HCT116 (cell line): Measurements from ENCODE around the gene FZR1. TPM values are rescaled to one million over a fixed set of nuclear protein-coding genes. Genes with fewer than 3 reads are reported as not detected.

ENCODE experiments used
- ATAC-seq: fragments of 200-7000 bp; cut with Tn5 transposase; 2 replicates; pipeline ENCODE4 v1.9.1; 2020; ENCODE audit warnings: mild to moderate bottlenecking, moderate library complexity
- BruUV-seq: library from RNA; stranded (reverse); fragments of 400-500 nt; replicated peaks from 2 replicates; lab custom pipeline; 2021; lab: Mats Ljungman, UMichigan
- CTCF ChIA-PET: fragments of 300-600 bp; sonication (Branson Sonifier 250); formaldehyde crosslinking; loops from one replicate; lab custom pipeline; 2021; ENCODE audit warnings: antibody characterized with exemption; lab: Charles Lee
- POLR2A ChIA-PET: fragments of 300-600, 350-600 bp; sonication (Branson Sonifier 250); formaldehyde crosslinking; loops from one replicate; lab custom pipeline; 2021; ENCODE audit warnings: antibody characterized with exemption; lab: Charles Lee
- RAD21 ChIA-PET, 2 experiments: fragments of 300-600 bp; sonication (Branson Sonifier 250); formaldehyde crosslinking; loops; one replicate each; lab custom pipeline; 2023; ENCODE audit warnings: low total read pairs in 2 of 2; ENCODE audit not compliant: uncharacterized antibody in 2 of 2, unreplicated experiment in 2 of 2, low non-redundant PET in 1 of 2; lab: Charles Lee
- DNase-seq: peaks from one replicate; pipeline ENCODE4 v3.0.0-alpha.2; 2010; ENCODE audit warnings: low read depth, low spot score
- H2AFZ ChIP-seq: fragments of 200-600 bp; shearing (Covaris generic), sonication (generic); 2 replicates; pipeline ENCODE4 v1.6.1; 2017; ENCODE audit warnings: low read depth, mixed run types, mixed read lengths, antibody characterized with exemption, low read length; ENCODE audit not compliant: poor library complexity, severe bottlenecking
- H3K27ac ChIP-seq: 2 replicates; pipeline ENCODE4 v1.5.1; 2012; ENCODE audit warnings: low read depth, low read length
- H3K27me3 ChIP-seq: fragments of 200-600 bp; sonication (generic); 2 replicates; pipeline ENCODE4 v1.6.1; 2016; ENCODE audit warnings: mixed run types, low read length, mixed read lengths; ENCODE audit not compliant: insufficient read depth
- H3K36me3 ChIP-seq, 2 experiments: fragments of 200-500 bp in 1 of 2; fragments of 200-600 bp in 1 of 2; sonication (Bioruptor generic) in 1 of 2; sonication (generic) in 1 of 2; 2 replicates each; pipeline versions ENCODE4 v1.5.1 to v1.6.1; 2014 to 2016; ENCODE audit warnings: low read length in 2 of 2, inconsistent platforms in 1 of 2, mixed read lengths in 1 of 2, mixed run types in 1 of 2; ENCODE audit not compliant: insufficient read depth in 2 of 2, control insufficient read depth in 1 of 2
- H3K4me1 ChIP-seq, 2 experiments: fragments of 200-600 bp in 1 of 2; sonication (generic) in 1 of 2; 2 replicates each; pipeline versions ENCODE4 v1.5.1 to v1.6.1; 2012 to 2017; ENCODE audit warnings: low read length in 2 of 2, inconsistent platforms in 1 of 2, mild to moderate bottlenecking in 1 of 2, mixed read lengths in 1 of 2, mixed run types in 1 of 2, moderate library complexity in 1 of 2; ENCODE audit not compliant: insufficient read depth in 2 of 2, control insufficient read depth in 1 of 2
- H3K4me2 ChIP-seq: fragments of 200-600 bp; sonication (generic); 2 replicates; pipeline ENCODE4 v1.6.1; 2017; ENCODE audit warnings: mixed run types, low read length, mixed read lengths
- H3K4me3 ChIP-seq, 2 experiments: fragments of 200-600 bp in 1 of 2; sonication (generic) in 1 of 2; replicated peaks in 1 of 2; 2 replicates each; pipeline ENCODE4 v1.5.1; 2011 to 2016; ENCODE audit warnings: low read length in 2 of 2, control low read depth in 1 of 2, low read depth in 1 of 2, mild to moderate bottlenecking in 1 of 2, mixed read lengths in 1 of 2, mixed run types in 1 of 2
- H3K79me2 ChIP-seq: fragments of 200-600 bp; sonication (generic); 2 replicates; pipeline ENCODE4 v1.6.1; 2017; ENCODE audit warnings: mild to moderate bottlenecking, mixed run types, low read length, moderate library complexity, mixed read lengths; ENCODE audit not compliant: insufficient read depth
- H3K9ac ChIP-seq: fragments of 200-600 bp; sonication (generic); 2 replicates; pipeline ENCODE4 v1.6.1; 2016; ENCODE audit warnings: low read length, mixed read lengths
- H3K9me2 ChIP-seq: fragments of 200-600 bp; sonication (generic), shearing (Covaris generic); 2 replicates; pipeline ENCODE4 v1.6.1; 2017; ENCODE audit warnings: mixed run types, mild to moderate bottlenecking, moderate library complexity; ENCODE audit not compliant: insufficient read depth
- H3K9me3 ChIP-seq, 2 experiments: fragments of 200-500 bp in 1 of 2; fragments of 200-600 bp in 1 of 2; sonication (Bioruptor generic) in 1 of 2; sonication (generic) in 1 of 2; 2 replicates each; pipeline ENCODE4 v1.6.1; 2014 to 2017; ENCODE audit warnings: low read length in 2 of 2, mixed read lengths in 2 of 2, inconsistent platforms in 1 of 2, low read depth in 1 of 2, mild to moderate bottlenecking in 1 of 2, mixed run types in 1 of 2, moderate library complexity in 1 of 2; ENCODE audit not compliant: control insufficient read depth in 1 of 2, insufficient read depth in 1 of 2
- H4K20me1 ChIP-seq: fragments of 200-600 bp; sonication (generic), shearing (Covaris generic); 2 replicates; pipeline ENCODE4 v1.6.1; 2017; ENCODE audit warnings: mixed run types, mild to moderate bottlenecking, moderate library complexity; ENCODE audit not compliant: insufficient read depth
- CBX3 ChIP-seq: IDR thresholded peaks from 2 replicates; pipeline ENCODE4 v1.6.1; 2012; ENCODE audit warnings: low read depth
- FOSL1 ChIP-seq: IDR thresholded peaks from 2 replicates; pipeline ENCODE4 v1.6.1; 2012; ENCODE audit warnings: low read depth
- RAD21 ChIP-seq: IDR thresholded peaks from 2 replicates; pipeline ENCODE4 v1.6.1; 2012; ENCODE audit warnings: low read depth, mild to moderate bottlenecking
- TCF7L2 ChIP-seq: IDR thresholded peaks from 2 replicates; pipeline ENCODE4 v1.7.0; 2011; ENCODE audit warnings: borderline replicate concordance, inconsistent platforms; ENCODE audit not compliant: insufficient read depth, insufficient read length; ENCODE audit errors: extremely low read depth
- YY1 ChIP-seq: IDR thresholded peaks from 2 replicates; pipeline ENCODE4 v1.6.1; 2011; ENCODE audit warnings: low read length, low read depth, moderate library complexity, mild to moderate bottlenecking; ENCODE audit not compliant: insufficient replicate concordance; ENCODE audit errors: extremely low read depth
- intact Hi-C: fragments of 100-400 bp; cut with micrococcal nuclease; formaldehyde crosslinking; loops from 2 replicates; pipeline ENCODE4 v1.10.0; 2022
- total RNA-seq: library from RNA; stranded (reverse); gene quantifications from one replicate; pipeline ENCODE4 v1.2.1, GENCODE V29; 2021; ENCODE audit not compliant: unreplicated experiment
- TF ChIP-seq, protein P1 (sequence below): IDR thresholded peaks from 2 replicates; pipeline ENCODE4 v1.6.1; 2012

The FZR1 gene
- total RNA-seq, 1 experiment from 2014 or later = 60.3 TPM

DNA sequence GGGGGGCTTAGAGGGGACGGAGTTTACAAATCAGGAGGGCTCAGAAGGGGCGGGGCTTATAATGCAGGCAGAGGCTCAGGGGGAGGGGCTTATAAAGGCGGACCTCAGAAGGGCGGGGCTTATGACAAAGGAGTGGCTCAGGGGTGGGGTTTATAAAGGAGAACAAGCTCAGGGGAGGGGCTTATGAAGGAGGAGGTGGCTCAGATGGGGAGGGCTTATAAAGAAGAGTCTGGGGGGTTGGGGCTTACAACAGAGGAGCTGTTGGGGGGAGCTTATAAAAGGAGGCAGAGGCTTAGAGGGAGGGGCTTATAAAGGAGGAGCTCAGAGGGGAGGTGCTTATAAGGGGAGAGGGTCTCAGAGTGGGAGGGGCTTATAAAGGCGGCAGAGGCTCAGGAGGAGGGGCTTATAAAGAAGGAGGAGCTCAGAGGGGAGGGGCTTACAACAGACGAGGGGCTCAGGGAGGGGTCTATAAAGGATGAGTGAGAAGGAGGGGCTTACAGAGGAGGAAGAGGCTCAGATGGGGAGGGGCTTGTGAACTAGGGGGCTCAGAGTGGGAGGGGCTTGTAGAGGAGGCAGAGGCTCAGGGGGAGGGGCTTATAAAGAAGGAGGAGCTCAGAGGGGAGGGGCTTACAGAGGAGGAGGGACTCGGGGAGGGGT is 26.8 kb upstream of the FZR1 start:
- intact Hi-C loops = no loop called here
- H4K20me1 ChIP-seq = no peaks in the 10 kb centered on the region
- peak; percentile 27 for DNase-seq
- H3K4me3 ChIP-seq = no peak overlapping the region
- CTCF ChIA-PET = interaction anchor here (0.9 to 1.0 kb wide), 2 partner anchors 153 to 174 kb away, joined by 3 to 5 read pairs; no protein-coding TSS in a partner anchor
- H3K79me2 ChIP-seq = no peaks in the 10 kb centered on the region
- H3K4me1 ChIP-seq = peaks cover 0 to 7% of the 10 kb centered on the region in 2 experiments; a peak in 2 of 4 replicates
- POLR2A ChIA-PET = interaction anchor here (0.5 to 0.6 kb wide), 2 partner anchors 156 to 1814 kb away, joined by 4 to 5 read pairs; no protein-coding TSS in a partner anchor
- no peaks in the 10 kb centered on the region for H3K9me2 ChIP-seq
- no peaks in the 10 kb centered on the region for H3K36me3 ChIP-seq
- RAD21 ChIA-PET = no interaction called here
- no peaks in the 10 kb centered on the region for H3K9me3 ChIP-seq
- peak; percentile 72 for ATAC-seq
- no peak overlapping the region for H3K4me2 ChIP-seq
- TF ChIP-seq RAD21 = no peak
- H3K27ac ChIP-seq = no peak overlapping the region
- peaks cover 9% of the 10 kb centered on the region; the same call in 1 of the 2 replicates for H3K27me3 ChIP-seq
- no TSS peak for BruUV-seq
- H3K9ac ChIP-seq = no peak overlapping the region
- H2AFZ ChIP-seq = no peak overlapping the region

DNA sequence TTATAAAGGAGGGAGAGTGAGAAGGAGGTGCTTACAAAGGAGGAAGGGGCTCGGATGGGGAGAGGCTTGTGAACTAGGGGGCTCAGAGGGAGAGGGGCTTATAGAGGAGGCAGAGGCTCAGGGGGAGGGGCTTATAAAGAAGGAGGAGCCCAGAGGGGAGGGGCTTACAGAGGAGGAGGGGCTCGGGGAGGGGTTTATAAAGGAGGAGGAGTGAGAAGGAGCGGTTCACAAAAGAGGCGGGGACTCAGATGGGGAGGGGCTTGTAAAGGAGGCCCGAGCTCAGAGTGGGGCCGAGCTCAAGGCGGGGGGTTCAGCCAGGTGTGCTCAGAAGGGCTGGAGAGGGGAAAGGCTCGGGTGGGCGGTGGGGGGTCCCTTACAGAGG is 26.3 kb upstream of the FZR1 start:
- H4K20me1 ChIP-seq = no peaks in the 10 kb centered on the region
- no peaks in the 10 kb centered on the region for H3K36me3 ChIP-seq
- no peaks in the 10 kb centered on the region for H3K79me2 ChIP-seq
- ChIA-PET RAD21 (no interaction called here), POLR2A (interaction anchor here (0.6 kb wide), 1 partner anchor 156 kb away, joined by 5 read pairs; no protein-coding TSS in a partner anchor), CTCF (interaction anchor here (0.9 to 1.0 kb wide), 2 partner anchors 153 to 175 kb away, joined by 3 to 5 read pairs; no protein-coding TSS in a partner anchor)
- peaks cover 0 to 7% of the 10 kb centered on the region in 2 experiments; a peak in 2 of 4 replicates for H3K4me1 ChIP-seq
- H3K27ac ChIP-seq = no peak overlapping the region
- no peak overlapping the region for H2AFZ ChIP-seq
- BruUV-seq = no TSS peak
- H3K4me2 ChIP-seq = no peak overlapping the region
- DNase-seq (no peak), ATAC-seq (peak; percentile 71)
- peaks cover 4% of the 10 kb centered on the region; the same call in 1 of the 2 replicates for H3K27me3 ChIP-seq
- TF ChIP-seq YY1 (no peak), TCF7L2 (no peak), CBX3 (no peak), FOSL1 (no peak)
- TF ChIP-seq, protein P1, sequence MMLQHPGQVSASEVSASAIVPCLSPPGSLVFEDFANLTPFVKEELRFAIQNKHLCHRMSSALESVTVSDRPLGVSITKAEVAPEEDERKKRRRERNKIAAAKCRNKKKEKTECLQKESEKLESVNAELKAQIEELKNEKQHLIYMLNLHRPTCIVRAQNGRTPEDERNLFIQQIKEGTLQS = no peak
- H3K4me3 ChIP-seq = no peak overlapping the region
- H3K9me2 ChIP-seq = no peaks in the 10 kb centered on the region
- intact Hi-C loops = no loop called here
- H3K9ac ChIP-seq = no peak overlapping the region
- H3K9me3 ChIP-seq = no peaks in the 10 kb centered on the region
